HG03159 (cell line): ENCODE results near the gene ROGDI.

Experiments
- ATAC-seq: cut with Tn5 transposase; IDR thresholded peaks from one replicate; pipeline ENCODE4 v1.9.1; 2021; ENCODE audit warnings: mild to moderate bottlenecking, moderate library complexity; ENCODE audit not compliant: unreplicated experiment

ROGDI gene

GRCh38 chr16:4814542-4815173 lies 12.2 kb upstream of the ROGDI start:
- ATAC-seq, result no peak

- no peak for ATAC-seq
Measured at GRCh38 chr16:4814046-4814445, 11.6 kb upstream of the ROGDI start.

- ATAC-seq, result no peak
Measured at GRCh38 chr16:4813251-4814003, 11.0 kb upstream of the ROGDI start.

- no peak for ATAC-seq
Measured at GRCh38 chr16:4811773-4812172, 9.3 kb upstream of the ROGDI start.

- no peak for ATAC-seq
Measured at GRCh38 chr16:4811242-4811641, 8.8 kb upstream of the ROGDI start.

GRCh38 chr16:4806280-4806679 lies 3.8 kb upstream of the ROGDI start:
- ATAC-seq, result no peak

- ATAC-seq, result no peak
Measured at GRCh38 chr16:4805231-4805630, 2.8 kb upstream of the ROGDI start.

GRCh38 chr16:4803898-4804762 lies 1.7 kb upstream of the ROGDI start:
- no peak for ATAC-seq

GRCh38 chr16:4803401-4803844 lies 990 bp upstream of the ROGDI start:
- no peak for ATAC-seq

- ATAC-seq, result peak; percentile 93
Measured at GRCh38 chr16:4802659-4803287, 340 bp upstream of the ROGDI start.

GRCh38 chr16:4801051-4801961 lies 1.1 kb downstream of the ROGDI start:
- ATAC-seq, result no peak

GRCh38 chr16:4800290-4801041 lies 2.0 kb downstream of the ROGDI start:
- no peak for ATAC-seq

GRCh38 chr16:4799171-4799855 lies 3.1 kb downstream of the ROGDI start:
- no peak for ATAC-seq

- no peak for ATAC-seq
Measured at GRCh38 chr16:4798456-4798855, 4.0 kb downstream of the ROGDI start.

- no peak for ATAC-seq
Measured at GRCh38 chr16:4797805-4798252, 4.6 kb downstream of the ROGDI start.

- no peak for ATAC-seq
Measured at GRCh38 chr16:4796982-4797804, 5.2 kb downstream of the ROGDI start.

- no peak for ATAC-seq
Measured at GRCh38 chr16:4795828-4796572, 6.4 kb downstream of the ROGDI start.
